HG03045 (cell line): ENCODE results near the gene OPN4.

ENCODE experiments used
- ATAC-seq: cut with Tn5 transposase; IDR thresholded peaks from one replicate; pipeline ENCODE4 v1.9.1; 2021; ENCODE audit warnings: mild to moderate bottlenecking, moderate library complexity; ENCODE audit not compliant: unreplicated experiment

OPN4 gene

DNA sequence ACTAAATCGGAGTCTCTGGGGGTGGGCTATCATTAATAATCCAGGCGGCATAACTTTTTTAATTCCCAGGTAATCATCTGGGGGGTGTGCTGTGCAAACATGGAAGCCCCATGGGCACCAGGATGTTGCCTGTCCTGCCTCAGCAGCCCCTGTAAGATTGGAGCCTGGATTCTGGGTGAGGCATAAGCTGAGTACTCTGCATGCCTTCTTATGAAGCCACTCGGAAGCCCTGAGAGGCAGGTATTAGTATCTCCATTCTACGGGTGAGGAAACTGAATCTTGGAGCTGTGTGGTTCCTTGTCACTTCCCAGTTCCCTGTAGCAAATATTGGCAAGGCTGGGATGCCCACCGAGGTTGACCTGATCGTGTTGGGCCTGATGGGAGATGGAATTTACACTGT is 7.4 kb upstream of the OPN4 start:
- ATAC-seq = no peak

DNA sequence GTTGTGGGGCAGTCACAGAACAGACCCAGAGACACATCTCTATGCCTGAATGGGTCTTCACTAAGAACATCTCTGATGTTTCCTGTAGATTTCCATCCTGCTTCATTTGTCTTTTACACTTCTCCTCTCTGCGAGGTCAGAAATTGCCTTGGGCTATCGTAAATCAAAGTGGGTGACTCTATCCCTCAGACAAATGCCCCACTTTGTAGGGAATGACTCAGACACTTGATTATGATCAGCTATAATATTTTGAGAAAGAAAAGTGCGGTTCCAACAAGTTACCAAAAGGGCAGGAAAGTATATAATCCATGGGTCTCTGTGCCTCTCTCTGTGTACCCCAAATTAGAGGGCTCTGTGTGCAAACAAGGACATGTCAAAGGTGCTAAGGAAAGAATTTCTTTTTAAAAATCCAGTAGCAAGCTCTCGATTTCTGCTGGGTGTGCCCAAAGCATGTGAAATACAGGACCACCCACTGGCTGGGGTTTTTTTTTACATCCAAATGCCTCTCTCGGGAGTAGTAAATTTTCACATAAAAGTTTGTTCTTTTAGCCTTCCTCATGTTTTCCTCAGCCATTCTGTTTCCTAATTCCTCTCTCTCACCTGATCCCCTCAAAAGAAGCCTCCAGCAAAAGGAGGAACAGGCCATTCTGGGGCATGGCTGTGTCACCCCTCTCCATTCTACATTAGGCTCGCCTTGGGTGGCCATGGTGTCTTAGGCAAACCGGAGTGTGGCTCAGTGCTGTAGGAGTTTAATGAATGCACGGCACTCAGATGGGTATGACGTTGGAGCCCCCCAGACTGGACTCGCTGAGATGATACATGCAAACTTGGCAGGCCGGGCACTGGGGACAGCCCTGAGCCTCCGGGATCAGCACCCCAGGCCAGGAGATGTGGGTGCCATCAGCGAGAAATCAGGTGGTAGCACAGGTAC is 6.3 kb upstream of the OPN4 start:
- ATAC-seq = no peak

- ATAC-seq = no peak
Observed at GRCh38 chr10:86648704-86649427, 5.5 kb upstream of the OPN4 start.

DNA sequence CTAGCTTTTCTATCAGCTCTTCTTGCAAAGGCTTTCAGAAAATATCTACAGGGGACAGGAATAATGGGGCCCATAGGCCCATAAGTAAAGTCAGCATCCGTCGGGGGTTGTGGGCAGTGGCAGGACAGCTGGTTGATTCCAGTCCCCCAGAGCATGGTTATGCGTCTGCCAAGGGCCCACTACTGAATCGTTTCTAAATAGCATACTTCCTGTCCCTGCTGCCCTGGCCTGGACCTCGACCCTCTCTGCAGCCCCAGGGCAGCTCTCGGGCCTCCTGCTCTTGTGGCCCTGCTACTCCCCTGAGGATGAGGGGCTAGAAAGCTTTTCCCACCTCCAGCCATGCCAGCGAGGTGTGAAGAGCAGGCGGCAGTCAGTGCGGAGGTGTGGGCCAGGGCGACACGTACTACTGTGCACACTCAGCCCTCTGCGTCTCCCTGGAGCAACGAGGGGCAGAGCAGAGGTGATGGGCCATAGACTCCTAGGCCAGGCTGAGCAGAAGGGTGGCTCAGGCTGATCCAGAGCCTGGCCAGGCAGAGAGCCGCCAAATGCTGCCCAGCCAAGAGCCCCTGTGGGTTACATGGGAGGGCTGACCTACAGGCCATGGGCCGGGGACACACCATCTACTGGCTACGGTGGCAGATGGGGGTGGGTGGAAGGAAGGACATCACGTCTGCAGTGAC is 4.7 kb upstream of the OPN4 start:
- no peak for ATAC-seq

- no peak for ATAC-seq
Observed at GRCh38 chr10:86650151-86650550, 4.2 kb upstream of the OPN4 start.

DNA sequence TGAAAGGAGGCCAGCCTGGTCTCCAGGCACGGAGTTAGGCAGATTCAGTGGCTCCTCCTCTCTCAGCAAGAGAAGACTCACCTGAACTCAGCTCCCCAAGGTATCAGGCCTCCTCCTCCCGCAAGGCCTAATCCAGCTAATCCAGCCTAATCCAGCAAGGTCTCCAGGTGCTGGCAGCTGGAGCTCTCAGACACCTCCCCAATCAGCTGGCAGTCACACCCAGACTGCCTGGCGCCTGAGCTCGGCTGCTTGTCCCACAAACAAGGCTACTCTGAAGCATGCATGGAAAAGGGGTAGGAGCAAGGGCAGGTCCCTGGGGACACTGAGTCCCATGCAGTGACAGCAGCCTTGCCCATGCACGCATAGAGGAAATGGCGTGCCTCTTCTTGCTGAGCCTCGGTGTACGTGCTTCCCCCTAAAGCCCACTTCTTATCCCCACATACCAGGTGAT is 3.3 kb upstream of the OPN4 start:
- no peak for ATAC-seq

- no peak for ATAC-seq
Observed at GRCh38 chr10:86651631-86652331, 2.6 kb upstream of the OPN4 start.

GRCh38 chr10:86652361-86653202 is 1.8 kb upstream of the OPN4 start:
- ATAC-seq = no peak

GRCh38 chr10:86653379-86653778 is 968 bp upstream of the OPN4 start:
- ATAC-seq = no peak

DNA sequence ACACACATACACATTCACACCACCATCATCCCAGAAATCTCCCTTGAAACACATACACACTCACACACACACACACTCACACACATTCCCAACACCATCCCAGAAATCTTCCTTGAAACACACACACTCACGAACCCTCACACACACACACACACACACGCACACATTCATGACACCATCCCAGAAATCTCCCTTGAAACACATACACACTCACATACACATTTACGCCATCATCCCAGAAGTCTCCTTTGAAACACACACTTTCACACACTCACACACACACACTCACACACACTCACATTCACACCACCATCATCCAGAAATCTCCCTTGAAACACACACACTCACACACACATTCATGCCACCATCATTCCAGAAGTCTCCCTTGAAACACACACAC is 360 bp upstream of the OPN4 start:
- ATAC-seq = no peak

GRCh38 chr10:86655173-86655540 is 810 bp downstream of the OPN4 start:
- ATAC-seq = no peak

GRCh38 chr10:86655596-86655995 is 1.2 kb downstream of the OPN4 start:
- ATAC-seq = no peak

DNA sequence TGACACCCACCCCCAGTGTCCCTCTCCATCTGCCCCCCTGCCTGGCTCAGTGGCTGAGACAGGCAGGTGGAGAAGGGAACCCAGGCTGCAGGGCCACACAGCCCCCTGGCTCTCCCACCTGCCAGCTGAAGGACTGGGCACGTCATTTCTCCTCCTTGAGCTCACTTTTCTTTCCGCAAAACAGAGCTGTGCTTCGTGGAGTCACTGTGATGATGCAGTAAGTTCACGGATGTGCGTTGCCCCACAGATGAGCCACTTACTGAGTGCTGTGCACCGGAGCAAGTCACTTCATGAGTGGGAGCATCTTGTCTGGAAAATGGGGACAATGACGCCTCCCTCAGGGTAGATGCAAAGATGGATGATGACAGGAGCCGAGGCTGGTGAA is 2.7 kb downstream of the OPN4 start:
- no peak for ATAC-seq

- no peak for ATAC-seq
Observed at GRCh38 chr10:86657396-86658011, 3.2 kb downstream of the OPN4 start.

- no peak for ATAC-seq
Observed at GRCh38 chr10:86658261-86658741, 4.0 kb downstream of the OPN4 start.

- no peak for ATAC-seq
Observed at GRCh38 chr10:86658751-86659150, 4.4 kb downstream of the OPN4 start.

DNA sequence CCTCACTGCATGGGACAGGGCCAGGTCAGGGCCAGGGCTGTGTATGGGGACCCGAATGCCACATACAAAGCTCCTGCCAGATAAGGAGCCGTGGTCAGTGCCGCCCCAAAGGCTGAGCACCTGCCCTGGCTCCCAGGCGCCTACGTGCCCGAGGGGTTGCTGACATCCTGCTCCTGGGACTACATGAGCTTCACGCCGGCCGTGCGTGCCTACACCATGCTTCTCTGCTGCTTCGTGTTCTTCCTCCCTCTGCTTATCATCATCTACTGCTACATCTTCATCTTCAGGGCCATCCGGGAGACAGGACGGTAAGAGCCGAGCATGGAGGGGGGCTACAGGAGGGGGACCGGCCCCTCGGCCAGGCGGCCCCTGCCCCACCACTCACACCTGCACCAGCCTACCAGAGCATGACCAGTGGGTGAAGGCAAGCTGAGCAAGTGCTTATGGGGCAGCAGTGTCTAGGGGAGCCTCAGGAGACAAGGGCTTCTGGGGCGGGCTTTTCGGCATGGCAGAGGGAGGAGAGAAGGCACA is 4.9 kb downstream of the OPN4 start:
- ATAC-seq = no peak

DNA sequence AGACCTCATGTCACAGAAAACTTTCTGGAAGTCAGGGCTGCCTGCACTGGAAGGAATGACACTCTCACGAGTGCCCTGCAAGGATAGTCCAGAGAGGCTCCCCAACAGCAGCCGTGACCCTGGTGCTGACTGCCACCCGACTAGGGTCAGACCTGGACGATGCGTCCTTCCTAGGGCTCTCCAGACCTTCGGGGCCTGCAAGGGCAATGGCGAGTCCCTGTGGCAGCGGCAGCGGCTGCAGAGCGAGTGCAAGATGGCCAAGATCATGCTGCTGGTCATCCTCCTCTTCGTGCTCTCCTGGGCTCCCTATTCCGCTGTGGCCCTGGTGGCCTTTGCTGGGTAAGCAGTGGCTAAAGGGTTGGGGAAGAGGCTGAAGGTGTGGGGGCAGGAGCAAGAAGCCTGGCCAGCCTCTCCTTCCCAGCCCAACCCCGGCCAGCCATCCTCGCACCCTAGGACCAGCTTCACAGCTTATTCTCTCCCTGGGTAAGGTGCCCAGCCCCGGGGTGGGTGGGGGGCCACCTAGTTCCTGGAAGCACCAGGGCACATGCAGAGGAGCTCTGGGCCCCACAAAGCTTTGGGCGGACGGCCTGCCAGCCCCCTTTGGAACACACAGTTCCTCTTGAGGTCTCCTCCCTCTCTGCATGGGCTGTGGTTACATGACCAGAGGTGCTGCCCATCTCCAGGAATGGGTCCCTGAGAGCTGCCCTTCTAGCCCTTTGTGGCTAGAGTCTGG is 5.5 kb downstream of the OPN4 start:
- no peak for ATAC-seq
